GM19455 (cell line): ENCODE data around the gene MAST1.
A peak's percentile ranks its signal among the peaks of the same experiment; 100 is the strongest.
"Not testable (repeated sequence)": the region's sequence is repeated elsewhere in the genome, so short reads cannot be mapped to it uniquely, and the experiment has no call there.

Experiments
- ATAC-seq: cut with Tn5 transposase; IDR thresholded peaks from one replicate; pipeline ENCODE4 v1.9.1; 2021; ENCODE audit not compliant: unreplicated experiment

Gene MAST1

GRCh38 chr19:12890299-12890786, 52.0 kb downstream of the MAST1 start:
- not testable (repeated sequence) for ATAC-seq

DNA sequence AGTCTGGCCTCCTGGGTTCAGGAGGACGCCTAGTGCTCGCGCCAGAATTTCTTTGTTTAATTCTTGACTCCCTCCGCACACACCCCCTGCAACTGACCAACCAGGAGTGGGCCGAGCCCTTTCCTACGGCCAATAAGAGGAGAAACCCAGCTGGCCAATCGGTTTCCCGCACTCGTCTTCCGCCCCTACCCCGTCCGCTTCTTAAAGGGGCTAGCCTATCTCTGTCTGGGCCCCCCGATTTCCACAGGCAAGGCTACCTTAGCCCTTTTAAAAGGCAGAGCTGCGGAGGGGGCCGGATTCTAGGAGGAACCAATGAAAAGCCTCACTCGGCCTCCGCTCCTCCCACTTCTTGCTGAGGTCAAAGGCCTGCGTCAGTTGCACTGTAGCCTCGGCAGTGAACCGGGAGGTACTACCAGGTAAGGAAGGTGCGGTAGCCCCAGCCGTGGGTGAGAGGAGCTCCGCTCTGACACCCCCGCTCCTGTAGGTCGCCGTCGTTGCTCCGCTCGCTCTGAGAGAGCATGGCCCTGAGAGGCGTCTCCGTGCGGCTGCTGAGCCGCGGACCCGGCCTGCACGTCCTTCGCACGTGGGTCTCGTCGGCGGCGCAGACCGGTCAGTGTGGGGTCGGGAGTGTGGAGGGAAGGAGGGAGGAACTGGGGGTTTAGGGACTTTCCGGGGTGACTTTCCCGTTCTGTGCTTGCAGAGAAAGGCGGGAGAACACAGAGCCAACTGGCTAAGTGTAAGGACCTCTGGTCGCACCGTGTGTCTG, 52.7 kb downstream of the MAST1 start, which contains the start of gene GCDH:
Gene GCDH, plus strand, starts transcription at position 374 of the 766 bp plus-strand sequence. Its CDS starts 145 bp downstream, at position 519.
- peak; percentile 92 for ATAC-seq

DNA sequence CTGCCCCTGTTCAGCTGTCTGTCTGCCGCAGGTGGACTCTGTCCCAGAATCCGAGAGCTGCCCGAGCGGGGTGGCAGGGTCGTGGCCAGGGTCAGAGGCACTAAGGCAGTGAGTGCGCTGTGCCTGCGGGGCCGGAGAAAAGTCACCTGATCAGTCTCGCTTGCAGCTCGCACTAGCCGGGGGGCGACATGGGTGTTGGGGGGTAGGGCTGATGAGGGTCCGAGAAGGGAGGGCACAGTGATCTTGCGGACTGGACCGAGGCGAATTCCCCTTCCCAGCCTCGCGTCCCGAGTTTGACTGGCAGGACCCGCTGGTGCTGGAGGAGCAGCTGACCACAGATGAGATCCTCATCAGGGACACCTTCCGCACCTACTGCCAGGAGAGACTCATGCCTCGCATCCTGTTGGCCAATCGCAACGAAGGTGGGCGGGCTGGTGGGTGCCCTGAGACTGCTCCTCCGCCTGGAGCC, 53.3 kb downstream of the MAST1 start:
- no peak for ATAC-seq

DNA sequence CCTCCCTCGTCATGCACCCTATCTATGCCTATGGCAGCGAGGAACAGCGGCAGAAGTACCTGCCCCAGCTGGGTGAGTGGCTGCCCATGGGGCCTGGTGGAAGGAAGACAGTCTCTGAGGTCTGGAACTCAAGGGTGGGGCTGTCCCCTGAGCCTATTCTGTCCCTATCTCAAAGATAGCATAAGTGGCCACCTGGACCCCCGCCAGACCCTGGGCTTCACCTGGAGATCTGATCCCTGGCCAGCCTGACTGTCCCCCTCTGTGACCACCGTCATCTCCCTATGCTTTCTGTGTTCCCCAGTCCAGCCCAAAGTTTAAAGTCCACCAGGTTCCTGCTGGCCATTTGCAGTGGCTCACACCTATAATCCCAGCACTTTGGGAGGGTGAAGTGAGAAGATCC, 55.3 kb downstream of the MAST1 start:
- ATAC-seq = no peak

DNA sequence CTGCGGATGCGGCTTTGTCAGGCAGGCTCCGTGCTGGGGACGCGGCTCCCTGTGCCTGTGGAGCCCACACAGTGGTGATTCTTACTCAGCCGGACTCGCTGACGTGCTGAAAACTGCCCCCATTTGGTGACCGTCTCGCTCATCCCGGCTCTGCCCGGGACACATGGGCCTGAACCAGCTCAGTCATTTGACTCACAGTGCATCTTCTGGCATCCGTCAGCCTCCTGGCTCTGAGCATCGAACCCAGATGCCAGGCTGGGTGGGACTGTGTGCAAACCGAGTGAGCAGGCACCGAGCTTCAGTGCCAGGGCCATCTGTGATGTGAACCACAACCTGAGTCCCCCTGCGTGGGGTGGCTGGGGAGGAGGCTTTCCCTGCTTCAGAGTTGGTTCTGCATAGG, 58.1 kb downstream of the MAST1 start:
- ATAC-seq = no peak

DNA sequence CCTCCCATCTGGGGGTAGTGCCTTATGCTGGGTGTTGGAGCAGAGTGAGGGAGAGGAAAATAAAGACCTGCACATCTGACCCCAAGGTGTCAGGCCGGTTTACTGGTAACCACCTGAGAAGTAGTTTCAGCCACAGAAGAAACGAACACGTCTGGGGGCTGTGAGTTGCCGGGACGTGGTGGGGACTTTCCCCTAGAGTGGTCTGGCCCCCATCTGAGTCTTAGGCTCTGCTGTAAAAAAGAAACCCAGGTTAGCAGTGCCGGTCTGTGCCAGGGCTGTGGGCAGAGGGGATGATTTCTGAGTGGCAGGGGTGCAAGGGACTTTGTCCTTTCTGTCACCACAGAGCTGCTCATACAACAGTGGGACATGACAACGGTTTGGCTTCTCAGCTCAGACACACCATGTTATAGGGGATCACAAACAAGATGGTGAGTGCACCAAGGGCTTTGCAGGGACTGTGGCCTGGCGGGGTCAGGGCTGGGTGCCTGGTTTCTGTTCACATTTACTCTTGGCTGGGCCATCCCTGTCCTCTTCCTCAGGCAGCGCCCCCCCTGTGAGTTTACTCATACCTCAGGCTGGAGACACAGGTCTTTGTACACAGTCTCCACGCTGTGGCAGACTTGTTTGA, 61.7 kb downstream of the MAST1 start:
- ATAC-seq = peak; percentile 82

DNA sequence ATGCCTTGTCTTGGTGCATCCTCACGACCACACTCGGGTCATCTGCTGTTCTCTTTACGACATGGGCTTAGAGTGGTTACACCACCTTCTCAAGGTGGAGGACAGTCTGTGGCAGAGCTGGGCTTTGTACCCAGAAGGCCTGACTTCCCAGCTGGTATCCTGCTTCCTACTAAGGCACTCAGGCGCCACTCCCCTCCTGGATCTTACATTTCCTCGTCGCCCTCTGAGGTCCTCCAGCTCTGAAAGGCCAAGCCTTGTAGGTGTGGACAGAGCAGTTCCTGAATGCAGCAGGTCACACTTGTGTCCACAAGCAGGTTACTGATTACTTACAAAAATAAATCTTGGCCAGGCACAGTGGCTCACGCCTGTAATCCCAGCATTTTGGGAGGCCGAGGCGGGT, 68.9 kb downstream of the MAST1 start:
- ATAC-seq = no peak

DNA sequence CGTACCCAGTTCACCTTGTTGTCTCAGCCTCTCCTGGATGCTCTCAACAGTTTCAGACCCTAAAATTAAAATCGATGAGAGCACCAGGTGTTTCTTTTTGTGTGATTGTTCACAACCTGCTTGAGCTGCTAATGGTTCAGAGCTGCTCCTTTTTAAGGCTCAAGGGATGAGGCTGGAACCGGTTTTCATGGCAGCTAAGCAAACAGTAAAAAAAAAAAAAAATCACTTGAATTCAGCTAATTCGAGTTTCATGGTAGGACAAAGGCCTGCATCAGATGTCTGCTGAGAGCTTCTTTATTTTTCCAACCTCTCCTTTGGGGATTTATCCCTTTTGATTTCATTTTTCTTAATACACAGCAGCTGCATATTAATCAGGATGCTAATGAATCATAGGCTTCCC, 74.3 kb downstream of the MAST1 start:
- no peak for ATAC-seq

DNA sequence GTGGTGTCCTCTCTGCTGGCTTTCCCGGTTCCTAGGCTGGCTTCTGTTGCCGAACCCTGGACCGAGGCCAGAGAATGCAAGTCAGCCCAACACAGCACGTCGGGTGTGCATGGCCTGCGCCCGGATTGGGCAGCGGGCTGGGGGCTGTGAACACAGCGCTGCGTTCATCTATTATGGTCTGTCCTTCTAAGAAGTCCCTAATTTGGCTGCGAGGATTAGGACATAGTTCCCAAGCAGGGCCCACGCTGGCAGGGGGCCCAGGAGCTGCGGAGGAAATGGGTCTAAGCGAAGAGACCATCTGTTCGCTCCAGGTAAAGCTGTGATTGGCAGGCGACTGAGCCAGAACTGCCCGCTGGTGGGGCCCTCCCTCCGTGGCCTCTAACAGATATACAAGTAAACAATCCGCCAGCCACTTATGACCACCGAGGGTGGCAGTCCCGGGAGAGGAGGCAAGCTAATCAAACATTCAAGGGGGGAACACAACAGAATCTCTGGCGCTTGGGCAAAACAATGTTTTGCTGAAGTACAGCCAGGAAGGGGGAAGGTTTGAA, 74.8 kb downstream of the MAST1 start:
- ATAC-seq = no peak

DNA sequence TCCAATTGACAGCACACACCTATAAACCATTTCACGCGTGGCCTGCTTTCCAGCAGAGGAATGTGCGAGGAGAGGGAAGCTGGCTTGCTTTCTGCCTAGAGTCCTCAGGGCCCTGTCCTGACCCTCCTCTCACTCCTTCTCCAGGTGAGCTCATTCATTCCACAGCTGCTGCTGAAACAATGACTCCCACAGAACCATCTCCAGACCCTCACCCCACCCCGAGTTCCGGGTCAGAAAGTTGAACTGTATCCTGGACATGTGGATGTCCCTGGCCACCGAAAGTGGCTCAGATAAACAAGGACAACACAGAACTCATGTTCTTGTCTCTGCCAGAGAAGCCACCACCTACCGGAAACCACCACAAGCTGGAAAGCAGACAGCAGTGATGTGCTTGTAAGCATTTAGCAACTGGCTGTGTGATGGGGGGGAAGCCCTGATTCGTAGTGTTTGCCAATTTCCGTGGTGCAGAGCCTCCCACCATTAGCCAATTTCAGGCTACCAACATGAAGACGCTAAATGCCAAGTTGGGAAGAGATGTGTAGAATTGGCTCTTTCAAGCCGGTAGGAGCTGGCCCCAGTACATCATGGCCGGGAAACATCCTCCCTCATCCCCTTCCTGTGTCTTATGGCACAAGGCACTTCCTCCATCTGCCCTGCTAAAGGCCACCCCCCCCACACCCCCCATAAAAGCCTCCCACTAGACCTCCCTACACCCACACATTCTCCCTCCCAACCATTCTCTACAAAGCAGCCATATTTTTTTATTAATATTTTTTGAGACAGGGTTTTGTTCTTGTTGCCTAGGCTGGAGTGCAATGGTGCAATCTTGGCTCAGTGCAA, 75.8 kb downstream of the MAST1 start:
- no peak for ATAC-seq

GRCh38 chr19:12915860-12916259, 77.5 kb downstream of the MAST1 start:
- not testable (repeated sequence) for ATAC-seq

GRCh38 chr19:12918253-12918652, 79.9 kb downstream of the MAST1 start:
- no peak for ATAC-seq

GRCh38 chr19:12921047-12921446, 82.7 kb downstream of the MAST1 start:
- no peak for ATAC-seq

- ATAC-seq = no peak
These were observed 84.6 kb downstream of the MAST1 start for GRCh38 chr19:12922959-12923358.
